A673 (cell line): ENCODE results near the gene PEX26.

Experiments used
- CTCF ChIP-seq: fragments of 300-800, 200-600 bp; sonication (generic); conservative IDR thresholded peaks from 2 replicates; pipeline ENCODE4 v1.5.1; 2017; ENCODE audit warnings: low read depth, mild to moderate bottlenecking, antibody characterized with exemption, low read length, moderate library complexity, mixed read lengths
- EZH2 ChIP-seq: fragments of 200-600 bp; sonication (generic); IDR thresholded peaks from 2 replicates; pipeline ENCODE4 v1.6.1; 2017; ENCODE audit warnings: borderline replicate concordance, low read depth, mild to moderate bottlenecking, mixed read lengths, antibody characterized with exemption, low read length; ENCODE audit not compliant: poor library complexity, severe bottlenecking

GRCh38 chr22:18090286-18090685, 12.5 kb downstream of the PEX26 start:
- TF ChIP-seq CTCF (no peak), EZH2 (no peak)
